GM12878 (cell line): ENCODE measurements around the gene RSPRY1. TPM values are rescaled to one million over a fixed set of nuclear protein-coding genes. Genes with fewer than 3 reads are reported as not detected.

Experiments used
- ATAC-seq: fragments of 200-7000 bp; cut with Tn5 transposase; 3 replicates; pipeline ENCODE4 v1.9.1; 2020; ENCODE audit warnings: mild to moderate bottlenecking, moderate library complexity
- BruUV-seq: library from RNA; stranded (reverse); fragments of 400-500 nt; replicated peaks from 2 replicates; lab custom pipeline; 2021; lab: Mats Ljungman, UMichigan
- CTCF ChIA-PET: fragments of 300-600 bp; sonication (Branson Sonifier 250); formaldehyde crosslinking; extraction: SDS; loops from one replicate; lab custom pipeline; 2021; ENCODE audit warnings: inconsistent platforms; lab: Yijun Ruan, JAX
- POLR2A ChIA-PET: fragments of 350-600 bp; formaldehyde crosslinking; extraction: SDS; loops from one replicate; lab custom pipeline; 2021; ENCODE audit warnings: inconsistent platforms; lab: Charles Lee
- RAD21 ChIA-PET: fragments of 300-600 bp; sonication (Branson Sonifier 250); formaldehyde crosslinking; loops from one replicate; lab custom pipeline; 2023; ENCODE audit warnings: antibody characterized with exemption; ENCODE audit not compliant: unreplicated experiment; lab: Charles Lee
- SMC1A ChIA-PET: fragments of 300-600 bp; sonication (Branson Sonifier 250); formaldehyde crosslinking; loops from one replicate; lab custom pipeline; 2023; ENCODE audit not compliant: unreplicated experiment, uncharacterized antibody; lab: Charles Lee
- DNase-seq: peaks from one replicate; pipeline ENCODE4 v3.0.0-alpha.2; 2011; ENCODE audit warnings: low read depth, low spot score
- FAIRE-seq: peaks from 3 replicates; lab custom pipeline; 2011; peaks lifted over from hg19 to GRCh38; lab: Jason Lieb, UNC
- H2AFZ ChIP-seq: 2 replicates; pipeline ENCODE4 v1.6.0; 2011; ENCODE audit warnings: low read depth, low read length, control low read depth; ENCODE audit not compliant: control insufficient read depth
- H3K27ac ChIP-seq: 2 replicates; pipeline ENCODE4 v1.5.1; 2011; ENCODE audit warnings: control low read depth; ENCODE audit not compliant: control insufficient read depth, insufficient read depth
- H3K27me3 ChIP-seq, 2 experiments: replicated peaks in 1 of 2; 2 replicates each; pipeline versions ENCODE4 v1.6.0 to v1.6.1; 2011; ENCODE audit warnings: low read length in 1 of 2; ENCODE audit not compliant: control insufficient read depth in 2 of 2, insufficient read depth in 2 of 2
- H3K36me3 ChIP-seq, 2 experiments: 2 replicates each; pipeline ENCODE4 v1.5.1; 2011; ENCODE audit warnings: low read length in 1 of 2; ENCODE audit not compliant: control insufficient read depth in 2 of 2, insufficient read depth in 2 of 2
- H3K4me1 ChIP-seq: 2 replicates; pipeline ENCODE4 v1.6.1; 2011; ENCODE audit warnings: mild to moderate bottlenecking, low read length, moderate library complexity, mixed read lengths; ENCODE audit not compliant: control insufficient read depth, insufficient read depth
- H3K4me2 ChIP-seq: 2 replicates; pipeline ENCODE4 v1.6.0; 2011; ENCODE audit warnings: control low read depth; ENCODE audit not compliant: control insufficient read depth, insufficient read depth
- H3K4me3 ChIP-seq: fragments of 200-600 bp; sonication (generic); 2 replicates; pipeline ENCODE4 v1.5.1; 2016
- H3K79me2 ChIP-seq: 2 replicates; pipeline ENCODE4 v1.6.0; 2011; ENCODE audit warnings: low read length; ENCODE audit not compliant: control insufficient read depth, insufficient read depth
- H3K9ac ChIP-seq: 2 replicates; pipeline ENCODE4 v1.8.0; 2011; ENCODE audit warnings: low read length, control low read depth, mixed read lengths; ENCODE audit not compliant: control insufficient read depth, insufficient read depth
- H3K9me3 ChIP-seq: replicated peaks from 3 replicates; pipeline ENCODE4 v1.5.1; 2011; ENCODE audit warnings: mild to moderate bottlenecking, low read length; ENCODE audit not compliant: control insufficient read depth, insufficient read depth
- H4K20me1 ChIP-seq: 2 replicates; pipeline ENCODE4 v1.6.0; 2011; ENCODE audit not compliant: control insufficient read depth, insufficient read depth
- BCL11A ChIP-seq: IDR thresholded peaks from 2 replicates; pipeline ENCODE4 v1.6.1; 2011; ENCODE audit warnings: low read depth, low read length
- CEBPB ChIP-seq, 2 experiments: fragments of 150-350 bp in 1 of 2; IDR thresholded peaks; 2 replicates each; pipeline ENCODE4 v1.6.1; 2012 to 2014; ENCODE audit warnings: low read depth in 2 of 2, low read length in 2 of 2, borderline replicate concordance in 1 of 2, inconsistent platforms in 1 of 2
- NFIC ChIP-seq: IDR thresholded peaks from 2 replicates; pipeline ENCODE4 v1.6.1; 2012; ENCODE audit warnings: low read depth, mild to moderate bottlenecking, inconsistent platforms, low read length, moderate library complexity
- NFYB ChIP-seq: IDR thresholded peaks from 2 replicates; pipeline ENCODE4 v1.6.1; 2011; ENCODE audit warnings: low read depth, mild to moderate bottlenecking, low read length, improper control_type of control experiment, moderate library complexity; ENCODE audit not compliant: insufficient read depth
- RUNX3 ChIP-seq: IDR thresholded peaks from 2 replicates; pipeline ENCODE4 v1.6.1; 2012; ENCODE audit warnings: low read length, inconsistent platforms
- ZNF217 ChIP-seq: fragments of 450-650 bp; IDR thresholded peaks from 2 replicates; pipeline ENCODE4 v1.6.1; 2017; ENCODE audit warnings: antibody characterized with exemption, mild to moderate bottlenecking
- WGBS: methylation state at CpG from one replicate; pipeline ENCODE4 v1.1.6; 2016; ENCODE audit warnings: low lambda C conversion rate; ENCODE audit not compliant: insufficient replicate concordance, insufficient coverage; ENCODE audit errors: missing lambda C conversion rate; 5-methylcytosine and 5-hydroxymethylcytosine counted together
- in situ Hi-C: fragments of 300-500 bp; cut with MboI; formaldehyde crosslinking; loops from 9 replicates; pipeline ENCODE4 v1.14.3; 2018; ENCODE audit warnings: mixed read lengths
- intact Hi-C: fragments of 100-400 bp; cut with micrococcal nuclease; formaldehyde crosslinking; loops from one replicate; pipeline ENCODE4 v1.14.2; 2022; ENCODE audit not compliant: unreplicated experiment
- polyA plus RNA-seq, 11 experiments: library from polyadenylated mRNA; depleted of rRNA in 4 of 11; unstranded in 6 of 11; stranded (reverse) in 5 of 11; fragments of >200 nt; fragmentation: Nextera tagmentation in 4 of 11; fragmentation: Illumina TruSeq in 1 of 11; extraction: Ambion mirVana in 4 of 11; extraction: Trizol in 1 of 11; gene quantifications; 1 replicate in 1 of 11; 2 replicates in 10 of 11; pipeline versions ENCODE4 v1.2.1 to v1.2.3, GENCODE V29; 2011 to 2016; ENCODE audit warnings: inconsistent platforms in 2 of 11, missing spikeins in 2 of 11, low read depth in 1 of 11
- total RNA-seq, 4 experiments: library from RNA; depleted of rRNA in 3 of 4; stranded (reverse); fragments of >200 nt in 3 of 4; fragmentation: Illumina TruSeq in 1 of 4; extraction: Trizol in 1 of 4; gene quantifications; 2 replicates each; pipeline versions ENCODE4 v1.2.1 to v1.2.3, GENCODE V29; 2013 to 2021
- TF ChIP-seq, protein P1 (sequence below): fragments of 150-350 bp; IDR thresholded peaks from 2 replicates; pipeline ENCODE4 v1.6.1; 2016; ENCODE audit warnings: low read depth, low read length

The RSPRY1 gene
- total and polyA plus RNA-seq, 10 of the 15 experiments (the other 5 are each of a cell fraction or from before 2014, with no cell fraction given), result 18.5 to 57.0 (median 41.2) TPM

DNA sequence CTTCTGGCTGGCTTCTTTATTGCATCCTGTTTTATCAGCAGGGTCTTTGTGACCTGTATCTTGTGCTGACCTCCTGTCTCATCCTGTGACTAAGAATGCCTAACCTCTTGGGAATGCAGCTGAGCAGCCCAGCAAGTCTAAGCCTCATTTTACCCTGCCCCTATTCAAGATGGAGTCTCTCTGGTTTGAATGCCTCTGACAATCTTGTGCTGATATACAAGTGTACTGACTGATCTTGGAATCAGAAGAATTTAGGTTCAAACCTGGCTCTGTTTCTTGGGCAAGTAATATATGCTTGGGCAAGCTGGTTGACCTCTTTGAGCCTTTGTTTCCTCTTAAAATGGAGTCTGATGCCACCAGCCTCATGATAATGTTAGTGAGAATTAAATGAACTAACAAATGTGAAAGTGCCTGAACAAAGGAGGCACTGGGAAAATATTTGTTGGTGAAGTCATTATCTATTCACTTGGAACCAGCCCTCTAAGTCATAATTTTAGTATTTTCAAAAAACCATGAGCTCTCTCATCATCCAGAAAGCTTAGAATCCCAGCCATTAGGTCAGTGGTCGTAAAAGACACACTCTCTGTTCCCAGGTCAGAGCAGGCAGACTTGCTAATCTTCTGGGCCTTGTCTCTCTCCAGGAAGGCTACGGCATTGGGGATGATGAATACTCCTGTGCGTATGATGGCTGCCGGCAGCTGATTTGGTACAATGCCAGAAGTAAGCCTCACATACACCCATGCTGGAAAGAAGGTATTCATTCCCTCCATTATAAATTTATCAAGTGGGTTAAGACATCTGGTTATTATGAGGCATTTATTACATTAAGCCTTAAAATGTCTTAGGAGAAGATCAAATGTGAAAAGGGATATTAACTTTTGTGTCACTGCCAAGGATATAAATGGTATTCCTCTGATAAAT lies 40.8 kb downstream of the RSPRY1 start:
- Histone ChIP-seq H3K79me2 (no peaks in the 10 kb centered on the region), H3K4me2 (no peak overlapping the region), H3K27ac (no peak overlapping the region), H3K9me3 (no peaks in the 10 kb centered on the region), H3K4me1 (no peaks in the 10 kb centered on the region), H4K20me1 (no peaks in the 10 kb centered on the region), H3K9ac (no peak overlapping the region), H2AFZ (no peak overlapping the region), H3K36me3 (peaks cover 5 to 36% of the 10 kb centered on the region in 2 experiments), H3K27me3 (no peaks in the 10 kb centered on the region), H3K4me3 (no peak overlapping the region)
- ATAC-seq, result no peak
- intact Hi-C loops (no loop called here), in situ Hi-C loops (no loop called here)
- ChIA-PET RAD21 (no interaction called here), CTCF (no interaction called here), POLR2A (no interaction called here), SMC1A (interaction anchor here (0.6 to 2.0 kb wide), 3 partner anchors 9 to 176 kb away, joined by 3 to 5 read pairs (median 4); no protein-coding TSS in a partner anchor)
- no peak for TF ChIP-seq CEBPB (IDR thresholded peaks at IDR 0.05; ENCODE audit: borderline replicate concordance in 1 of 2, low read depth in 2 of 2, low read length in 2 of 2)
- TF ChIP-seq RUNX3, result no peak
- no peak for TF ChIP-seq ZNF217
- no peak for TF ChIP-seq NFIC
- no peak for TF ChIP-seq NFYB
- no peak for TF ChIP-seq BCL11A
- TF ChIP-seq, protein P1, sequence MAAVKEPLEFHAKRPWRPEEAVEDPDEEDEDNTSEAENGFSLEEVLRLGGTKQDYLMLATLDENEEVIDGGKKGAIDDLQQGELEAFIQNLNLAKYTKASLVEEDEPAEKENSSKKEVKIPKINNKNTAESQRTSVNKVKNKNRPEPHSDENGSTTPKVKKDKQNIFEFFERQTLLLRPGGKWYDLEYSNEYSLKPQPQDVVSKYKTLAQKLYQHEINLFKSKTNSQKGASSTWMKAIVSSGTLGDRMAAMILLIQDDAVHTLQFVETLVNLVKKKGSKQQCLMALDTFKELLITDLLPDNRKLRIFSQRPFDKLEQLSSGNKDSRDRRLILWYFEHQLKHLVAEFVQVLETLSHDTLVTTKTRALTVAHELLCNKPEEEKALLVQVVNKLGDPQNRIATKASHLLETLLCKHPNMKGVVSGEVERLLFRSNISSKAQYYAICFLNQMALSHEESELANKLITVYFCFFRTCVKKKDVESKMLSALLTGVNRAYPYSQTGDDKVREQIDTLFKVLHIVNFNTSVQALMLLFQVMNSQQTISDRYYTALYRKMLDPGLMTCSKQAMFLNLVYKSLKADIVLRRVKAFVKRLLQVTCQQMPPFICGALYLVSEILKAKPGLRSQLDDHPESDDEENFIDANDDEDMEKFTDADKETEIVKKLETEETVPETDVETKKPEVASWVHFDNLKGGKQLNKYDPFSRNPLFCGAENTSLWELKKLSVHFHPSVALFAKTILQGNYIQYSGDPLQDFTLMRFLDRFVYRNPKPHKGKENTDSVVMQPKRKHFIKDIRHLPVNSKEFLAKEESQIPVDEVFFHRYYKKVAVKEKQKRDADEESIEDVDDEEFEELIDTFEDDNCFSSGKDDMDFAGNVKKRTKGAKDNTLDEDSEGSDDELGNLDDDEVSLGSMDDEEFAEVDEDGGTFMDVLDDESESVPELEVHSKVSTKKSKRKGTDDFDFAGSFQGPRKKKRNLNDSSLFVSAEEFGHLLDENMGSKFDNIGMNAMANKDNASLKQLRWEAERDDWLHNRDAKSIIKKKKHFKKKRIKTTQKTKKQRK, result no peak
- no peak for DNase-seq
- WGBS, result 95% methylated on average over 4 of the region's 4 CpGs
- peak; percentile 31 for FAIRE-seq
- no TSS peak for BruUV-seq
